Measurements from ENCODE around the gene PEDS1.
A peak's percentile ranks its signal among the peaks of the same experiment; 100 is the strongest.

The PEDS1 gene

GRCh38 chr20:50172347-50173013 lies 19.0 kb upstream of the PEDS1 start (continued):
- TF ChIP-seq ZNF792 (tag by site-specific recombination; IDR thresholded peaks at IDR 0.05): no peak
- TF ChIP-seq ZFP37 (tag by site-specific recombination; IDR thresholded peaks at IDR 0.05): peak; percentile 41; the same call in 1 of the 2 replicates
- peak; percentile 73 for TF ChIP-seq SP3 (tag by site-specific recombination; IDR thresholded peaks at IDR 0.05)
- peak; percentile 18; the same call in 1 of the 2 replicates for TF ChIP-seq KLF17 (tag by site-specific recombination; IDR thresholded peaks at IDR 0.05)
- no peak for TF ChIP-seq PRDM2 (tag by site-specific recombination; IDR thresholded peaks at IDR 0.05; ENCODE audit: borderline replicate concordance)
- TF ChIP-seq ZNF324 (tag by site-specific recombination; IDR thresholded peaks at IDR 0.05): no peak
- peak; percentile 45 for TF ChIP-seq ZBTB26 (tag by site-specific recombination; optimal IDR thresholded peaks at IDR 0.05)
- no peak for TF ChIP-seq ZNF670 (tag by site-specific recombination; IDR thresholded peaks at IDR 0.05; ENCODE audit: low read depth)
- peak; percentile 93 for TF ChIP-seq ZNF561 (tag by site-specific recombination; IDR thresholded peaks at IDR 0.05; ENCODE audit: borderline replicate concordance)
- no peak for TF ChIP-seq MYNN (tag by site-specific recombination; IDR thresholded peaks at IDR 0.05; ENCODE audit: borderline replicate concordance)
- TF ChIP-seq ZNF529 (tag by site-specific recombination; IDR thresholded peaks at IDR 0.05; ENCODE audit: insufficient replicate concordance): no peak

GRCh38 chr20:50170549-50171220 lies 17.2 kb upstream of the PEDS1 start:
- no peak overlapping the region for H3K27ac ChIP-seq (ENCODE audit: extremely low read depth, low read depth, low read length)
- TF ChIP-seq EGR2 (tag by site-specific recombination; IDR thresholded peaks at IDR 0.05; ENCODE audit: low read depth) (peak; percentile 25; the same call in 1 of the 2 replicates), ZNF138 (tag by site-specific recombination; IDR thresholded peaks at IDR 0.05; ENCODE audit: borderline replicate concordance) (no peak)
- H3K4me1 ChIP-seq (ENCODE audit: control insufficient read depth, insufficient read depth, low read length): no peaks in the 10 kb centered on the region
- no peaks in the 10 kb centered on the region; a peak in 1 of 3 replicates for H3K36me3 ChIP-seq (ENCODE audit: control insufficient read depth in 2 of 2, insufficient read depth in 1 of 2, low read length in 2 of 2)
- no peaks in the 10 kb centered on the region for H3K9me3 ChIP-seq (ENCODE audit: control insufficient read depth, insufficient read depth, low read depth, low read length)
- POLR2A ChIA-PET: interaction anchor here (1.7 kb wide), 1 partner anchor 50 kb away, joined by 5 read pairs; no protein-coding TSS in a partner anchor
- CTCF ChIA-PET: interaction anchor here (0.6 to 8.2 kb wide), 8 partner anchors 8 to 1699 kb away, joined by 3 to 94 read pairs (median 5); partner anchors contain the start of gene PEDS1
- H3K4me3 ChIP-seq (ENCODE audit: low read depth, low read length): no peak overlapping the region
